ENCODE results near the gene ALG12. TPM values are rescaled to one million over a fixed set of nuclear protein-coding genes. Genes with fewer than 3 reads are reported as not detected.

ALG12 gene
- total and polyA plus RNA-seq, 2 of the 13 experiments (the other 11 are each of a cell fraction or from before 2014, with no cell fraction given) = 7.8 to 15.8 TPM

- TF ChIP-seq SKI (IDR thresholded peaks at IDR 0.05; ENCODE audit: partially characterized antibody) (no peak), ZNF800 (CRISPR knock-in tag; IDR thresholded peaks at IDR 0.05) (0 out of 2 replicates have a peak, but pooled peaks have one; percentile 23), ZSCAN12 (CRISPR knock-in tag; IDR thresholded peaks at IDR 0.05) (no peak), HNF1B (CRISPR knock-in tag; IDR thresholded peaks at IDR 0.05) (no peak; the same call in 1 of the 2 replicates), ZNF530 (CRISPR knock-in tag; IDR thresholded peaks at IDR 0.05; ENCODE audit: low read depth) (no peak), ZNF281 (CRISPR knock-in tag; IDR thresholded peaks at IDR 0.05; ENCODE audit: borderline replicate concordance) (no peak), SMARCC2 (IDR thresholded peaks at IDR 0.05) (no peak), CBX2 (IDR thresholded peaks at IDR 0.05; ENCODE audit: low read depth, low read length) (no peak), CBX2 (CRISPR knock-in tag; IDR thresholded peaks at IDR 0.05; ENCODE audit: low read depth) (no peak; the same call in 1 of the 2 replicates), ARNTL (CRISPR knock-in tag; IDR thresholded peaks at IDR 0.05) (no peak), ZSCAN5A (CRISPR knock-in tag; IDR thresholded peaks at IDR 0.05; ENCODE audit: borderline replicate concordance) (no peak), RORA (CRISPR knock-in tag; IDR thresholded peaks at IDR 0.05) (no peak), NONO (IDR thresholded peaks at IDR 0.05) (no peak), NONO (CRISPR knock-in tag; conservative IDR thresholded peaks at IDR 0.05) (no peak), NFIC (IDR thresholded peaks at IDR 0.05; ENCODE audit: low read length) (no peak), ZNF354B (CRISPR knock-in tag; IDR thresholded peaks at IDR 0.05) (no peak), ZNF484 (CRISPR knock-in tag; IDR thresholded peaks at IDR 0.05; ENCODE audit: borderline replicate concordance, low read depth) (no peak), ZBTB3 (CRISPR knock-in tag; IDR thresholded peaks at IDR 0.05; ENCODE audit: borderline replicate concordance, low read depth) (peak; percentile 79; the same call in 1 of the 2 replicates), ZNF207 (IDR thresholded peaks at IDR 0.05; ENCODE audit: borderline replicate concordance) (no peak), ARID2 (CRISPR knock-in tag; IDR thresholded peaks at IDR 0.05; ENCODE audit: borderline replicate concordance) (no peak), SNAPC2 (CRISPR knock-in tag; IDR thresholded peaks at IDR 0.05) (0 out of 2 replicates have a peak, but pooled peaks have one; percentile 40), HHEX (CRISPR knock-in tag; IDR thresholded peaks at IDR 0.05) (no peak), PHB2 (IDR thresholded peaks at IDR 0.05; ENCODE audit: partially characterized antibody) (no peak), AHR (CRISPR knock-in tag; IDR thresholded peaks at IDR 0.05) (no peak)
Measured at GRCh38 chr22:49946612-49947295, 28.5 kb upstream of the ALG12 start (continued).
